ENCODE measurements around the gene CNBD2.

DNA sequence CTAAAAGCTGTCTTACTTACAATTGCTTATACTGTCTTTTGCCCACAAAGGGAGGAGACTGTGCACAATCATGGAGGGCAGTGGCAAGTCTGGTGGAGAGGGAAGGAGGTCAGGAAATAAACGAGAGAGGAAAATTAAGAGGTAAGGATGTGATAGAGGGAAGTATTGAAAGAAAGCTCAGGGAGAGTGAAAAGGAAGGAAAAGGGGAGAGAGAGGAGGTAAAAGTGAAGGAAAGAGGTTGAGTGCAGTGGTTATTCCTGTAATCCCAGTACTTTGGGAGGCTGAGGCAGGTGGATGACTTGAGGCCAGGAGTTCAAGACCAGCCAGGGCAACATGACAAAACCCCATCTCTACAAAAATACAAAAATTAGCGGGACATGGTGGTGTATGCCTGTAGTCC, 103.5 kb downstream of the CNBD2 start:
- TF ChIP-seq, protein P1, sequence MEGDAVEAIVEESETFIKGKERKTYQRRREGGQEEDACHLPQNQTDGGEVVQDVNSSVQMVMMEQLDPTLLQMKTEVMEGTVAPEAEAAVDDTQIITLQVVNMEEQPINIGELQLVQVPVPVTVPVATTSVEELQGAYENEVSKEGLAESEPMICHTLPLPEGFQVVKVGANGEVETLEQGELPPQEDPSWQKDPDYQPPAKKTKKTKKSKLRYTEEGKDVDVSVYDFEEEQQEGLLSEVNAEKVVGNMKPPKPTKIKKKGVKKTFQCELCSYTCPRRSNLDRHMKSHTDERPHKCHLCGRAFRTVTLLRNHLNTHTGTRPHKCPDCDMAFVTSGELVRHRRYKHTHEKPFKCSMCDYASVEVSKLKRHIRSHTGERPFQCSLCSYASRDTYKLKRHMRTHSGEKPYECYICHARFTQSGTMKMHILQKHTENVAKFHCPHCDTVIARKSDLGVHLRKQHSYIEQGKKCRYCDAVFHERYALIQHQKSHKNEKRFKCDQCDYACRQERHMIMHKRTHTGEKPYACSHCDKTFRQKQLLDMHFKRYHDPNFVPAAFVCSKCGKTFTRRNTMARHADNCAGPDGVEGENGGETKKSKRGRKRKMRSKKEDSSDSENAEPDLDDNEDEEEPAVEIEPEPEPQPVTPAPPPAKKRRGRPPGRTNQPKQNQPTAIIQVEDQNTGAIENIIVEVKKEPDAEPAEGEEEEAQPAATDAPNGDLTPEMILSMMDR (IDR thresholded peaks at IDR 0.05 in 2 of 3, conservative IDR thresholded peaks at IDR 0.05 in 1 of 3; ENCODE audit: control insufficient read depth in 2 of 3, extremely low read depth in 1 of 3, insufficient read depth in 1 of 3, low read depth in 3 of 3, low read length in 3 of 3), result no peak
- TF ChIP-seq KLF5 (IDR thresholded peaks at IDR 0.05; ENCODE audit: partially characterized antibody), result no peak

All from GM12878 (cell line).